GM19193 (cell line): ENCODE measurements around the gene OR51V1.

Experiments
- POLR2A ChIP-seq: IDR thresholded peaks from 4 replicates; pipeline ENCODE4 v1.6.1; 2011; ENCODE audit not compliant: insufficient read depth, insufficient read length; ENCODE audit errors: extremely low read depth

OR51V1 gene

GRCh38 chr11:5234381-5234834 lies 33.9 kb upstream of the OR51V1 start, which contains the start of gene HBD:
Gene HBD (minus strand): TSS chr11:5234483. CDS start chr11:5234433, 50 bp downstream.
- TF ChIP-seq POLR2A = no peak

- TF ChIP-seq POLR2A = no peak
Measured at GRCh38 chr11:5233307-5233706, 32.8 kb upstream of the OR51V1 start.

GRCh38 chr11:5232821-5233220 lies 32.3 kb upstream of the OR51V1 start:
- TF ChIP-seq POLR2A = no peak

- TF ChIP-seq POLR2A = no peak
Measured at GRCh38 chr11:5232176-5232575, 31.7 kb upstream of the OR51V1 start.

GRCh38 chr11:5231111-5231510 lies 30.6 kb upstream of the OR51V1 start:
- no peak for TF ChIP-seq POLR2A

GRCh38 chr11:5230266-5230665 lies 29.8 kb upstream of the OR51V1 start:
- TF ChIP-seq POLR2A = no peak

- TF ChIP-seq POLR2A = no peak
Measured at GRCh38 chr11:5229796-5230195, 29.3 kb upstream of the OR51V1 start.

GRCh38 chr11:5229356-5229755 lies 28.9 kb upstream of the OR51V1 start:
- no peak for TF ChIP-seq POLR2A

GRCh38 chr11:5228124-5228523 lies 27.6 kb upstream of the OR51V1 start:
- TF ChIP-seq POLR2A = no peak

GRCh38 chr11:5227681-5228080 lies 27.2 kb upstream of the OR51V1 start:
- no peak for TF ChIP-seq POLR2A

GRCh38 chr11:5226732-5227310 lies 26.3 kb upstream of the OR51V1 start, which contains the start of gene HBB:
Gene HBB (minus strand): TSS chr11:5227071. CDS start chr11:5227021, 50 bp downstream.
- no peak for TF ChIP-seq POLR2A

GRCh38 chr11:5225480-5225871 lies 25.0 kb upstream of the OR51V1 start:
- no peak for TF ChIP-seq POLR2A

GRCh38 chr11:5224538-5225479 lies 24.3 kb upstream of the OR51V1 start:
- TF ChIP-seq POLR2A = no peak

GRCh38 chr11:5223686-5224085 lies 23.2 kb upstream of the OR51V1 start:
- no peak for TF ChIP-seq POLR2A

- TF ChIP-seq POLR2A = no peak
Measured at GRCh38 chr11:5223146-5223545, 22.7 kb upstream of the OR51V1 start.
